Tibial nerve (tissue), 4 donors: Measurements from ENCODE around the gene WNT2B. TPM values are rescaled to one million over a fixed set of nuclear protein-coding genes. Genes with fewer than 3 reads are reported as not detected.

Experiments used
- DNase-seq, 2 donors: peaks; one replicate each; pipeline ENCODE4 v3.0.0-alpha.2; 2019; ENCODE audit warnings: low spot score in 2 of 2
- H3K27ac ChIP-seq, 4 donors: fragments of 200-600 bp; sonication (generic) in 3 of 4; one replicate each; pipeline ENCODE4 v1.5.1; 2017 to 2019; ENCODE audit warnings: mild to moderate bottlenecking in 1 of 4
- H3K27me3 ChIP-seq, 2 donors: fragments of 200-600 bp; sonication (generic) in 1 of 2; one replicate each; pipeline versions ENCODE4 v1.5.1 to v1.6.0; 2017 to 2019
- H3K36me3 ChIP-seq, 3 donors: fragments of 200-600 bp; sonication (generic); one replicate each; pipeline ENCODE4 v1.5.1; 2018 to 2019
- H3K4me1 ChIP-seq, 4 donors: fragments of 200-600 bp; sonication (generic) in 3 of 4; one replicate each; pipeline ENCODE4 v1.5.1; 2017 to 2019
- H3K4me3 ChIP-seq, 4 donors: fragments of 200-600 bp; sonication (generic) in 3 of 4; one replicate each; pipeline ENCODE4 v1.5.1; 2017 to 2019; ENCODE audit warnings: mild to moderate bottlenecking in 1 of 4, moderate library complexity in 1 of 4
- H3K9me3 ChIP-seq, 4 donors: fragments of 200-600 bp; sonication (generic) in 3 of 4; one replicate each; pipeline ENCODE4 v1.5.1; 2017 to 2019
- CTCF ChIP-seq, 5 experiments: fragments of 200-600 bp in 3 of 5; fragments of 450-650 bp in 2 of 5; sonication (generic) in 3 of 5; IDR thresholded peaks; one replicate each; pipeline ENCODE4 v1.5.1; 2016 to 2019; ENCODE audit warnings: antibody characterized with exemption in 5 of 5, mild to moderate bottlenecking in 3 of 5, moderate library complexity in 2 of 5
- EP300 ChIP-seq, 2 donors: sonication (generic); formaldehyde crosslinking; IDR thresholded peaks; one replicate each; pipeline ENCODE4 v1.6.1; 2017; ENCODE audit warnings: antibody characterized with exemption in 2 of 2, mild to moderate bottlenecking in 1 of 2
- POLR2A ChIP-seq, 2 donors: fragments of 450-650 bp; IDR thresholded peaks; one replicate each; pipeline ENCODE4 v1.6.1; 2017; ENCODE audit warnings: antibody characterized with exemption in 2 of 2, mild to moderate bottlenecking in 2 of 2, moderate library complexity in 2 of 2
- WGBS, 2 donors: methylation state at CpG; one replicate each; pipeline ENCODE4 v1.1.5; 2018; 5-methylcytosine and 5-hydroxymethylcytosine counted together
- total RNA-seq, 4 donors: library from RNA; depleted of rRNA; stranded (reverse); fragments of >200 nt; gene quantifications; one replicate each; pipeline ENCODE4 v1.1.0, GENCODE V29; 2016

WNT2B gene
- total RNA-seq, 4 donors from 2014 or later = 3.6 to 12.2 (median 9.7) TPM

DNA sequence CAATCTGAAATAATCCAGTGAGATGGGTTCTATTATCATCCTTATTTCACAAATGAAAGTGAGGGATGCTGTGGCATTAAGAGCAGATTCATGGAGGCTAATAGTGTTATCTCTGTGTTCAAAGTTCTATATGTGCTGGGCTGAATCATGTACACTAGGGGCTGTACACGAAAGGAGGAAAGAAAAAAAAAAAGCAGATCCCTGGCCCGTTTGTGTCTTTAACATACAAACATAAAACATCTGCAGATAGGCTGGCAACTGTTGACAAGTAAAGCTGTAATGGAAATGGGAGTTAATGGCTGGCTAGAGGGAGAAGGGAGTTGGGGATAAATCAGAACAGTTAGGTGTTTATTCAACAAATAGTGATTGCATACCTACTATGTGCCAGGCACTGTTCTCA lies 3.1 kb downstream of the WNT2B start:
- 39 to 49% methylated on average over 2 of the region's 2 CpGs for WGBS, 2 donors
- Histone ChIP-seq H3K27ac (no peak overlapping the region), H3K4me3 (no peak overlapping the region)

DNA sequence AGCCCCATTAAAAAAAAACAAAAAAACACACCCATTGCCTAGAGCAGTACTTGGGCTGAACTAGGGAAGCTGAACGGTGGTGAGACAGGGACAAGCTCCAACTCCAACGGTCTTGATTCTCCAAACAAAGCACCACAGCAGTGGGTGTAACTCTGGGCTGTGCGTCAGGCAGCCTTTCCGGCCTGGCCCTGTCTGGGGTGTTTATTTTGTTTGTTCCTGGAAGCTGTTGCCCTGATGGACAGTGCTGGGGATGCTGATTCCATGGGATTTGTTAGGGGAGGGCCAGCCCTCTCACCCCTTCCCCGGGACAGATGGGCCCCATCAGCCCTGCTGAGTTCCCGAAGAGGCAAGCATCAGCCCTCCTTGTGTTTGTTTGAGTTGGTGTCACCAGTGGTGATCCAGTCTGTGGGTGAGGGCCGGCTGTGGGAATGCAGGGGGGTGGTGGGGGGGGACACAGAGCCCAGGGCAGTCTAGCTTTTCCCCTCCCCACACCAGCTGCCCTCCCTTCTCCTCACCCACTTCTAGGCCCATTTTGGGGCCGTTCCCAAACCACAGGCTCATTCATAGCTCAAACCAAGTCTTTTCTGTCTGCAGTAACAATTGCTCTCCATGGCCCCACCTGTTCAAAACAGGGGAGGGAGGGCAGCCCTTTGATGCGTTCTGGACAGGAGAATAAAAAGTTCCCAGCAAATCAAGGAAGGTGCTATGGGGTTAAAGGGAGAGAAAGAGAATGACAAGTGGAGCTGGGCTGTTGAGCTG lies 4.5 kb downstream of the WNT2B start:
- DNase-seq = no peak
- no peak for TF ChIP-seq POLR2A (IDR thresholded peaks at IDR 0.05)
- no peak for TF ChIP-seq EP300 (IDR thresholded peaks at IDR 0.05)
- no peak for TF ChIP-seq CTCF (IDR thresholded peaks at IDR 0.05)
- Histone ChIP-seq H3K9me3 (no peaks in the 10 kb centered on the region), H3K4me1 (peaks cover 0 to 29% (median 3%) of the 10 kb centered on the region in 4 donors), H3K4me3 (no peak overlapping the region), H3K27me3 (peaks cover 0 to 17% of the 10 kb centered on the region in 2 donors), H3K27ac (peak overlapping the region in 2 of 4 donors; percentile 51 to 54), H3K36me3 (peaks cover 0 to 18% (median 0%) of the 10 kb centered on the region in 3 donors)
- WGBS, 2 donors = 38 to 53% methylated on average over 8 to 9 of the region's 9 CpGs

More for the DNA sequence above, 3.1 kb downstream of the WNT2B start:
- H3K9me3 ChIP-seq = no peaks in the 10 kb centered on the region
- H3K4me1 ChIP-seq = peaks cover 0 to 36% (median 10%) of the 10 kb centered on the region in 4 donors
- H3K27me3 ChIP-seq = peaks cover 0 to 30% of the 10 kb centered on the region in 2 donors
- DNase-seq = no peak
- TF ChIP-seq EP300 (IDR thresholded peaks at IDR 0.05) = no peak
- no peak for TF ChIP-seq POLR2A (IDR thresholded peaks at IDR 0.05)
- TF ChIP-seq CTCF (IDR thresholded peaks at IDR 0.05) = no peak
- H3K36me3 ChIP-seq = peaks cover 0 to 6% (median 0%) of the 10 kb centered on the region in 3 donors

- H3K9me3 ChIP-seq = no peaks in the 10 kb centered on the region
- peaks cover 0 to 17% (median 0%) of the 10 kb centered on the region in 4 donors for H3K4me1 ChIP-seq
- peaks cover 0 to 1% of the 10 kb centered on the region in 2 donors for H3K27me3 ChIP-seq
- no peak for DNase-seq
- H3K4me3 ChIP-seq = no peak overlapping the region
- WGBS, 2 donors = 95 to 97% methylated on average over 12 of the region's 12 CpGs
- H3K27ac ChIP-seq = no peak overlapping the region
- H3K36me3 ChIP-seq = peaks cover 0 to 18% (median 0%) of the 10 kb centered on the region in 3 donors
- TF ChIP-seq POLR2A (IDR thresholded peaks at IDR 0.05) = no peak
- TF ChIP-seq CTCF (IDR thresholded peaks at IDR 0.05) = no peak
- TF ChIP-seq EP300 (IDR thresholded peaks at IDR 0.05) = no peak
These were observed 6.1 kb downstream of the WNT2B start for GRCh38 chr1:112514901-112515300.

- no peaks in the 10 kb centered on the region for H3K9me3 ChIP-seq
- 59 to 66% methylated on average over 2 of the region's 2 CpGs for WGBS, 2 donors
- no peaks in the 10 kb centered on the region for H3K27me3 ChIP-seq
- TF ChIP-seq EP300 (IDR thresholded peaks at IDR 0.05) = no peak
- no peak for TF ChIP-seq POLR2A (IDR thresholded peaks at IDR 0.05)
- TF ChIP-seq CTCF (IDR thresholded peaks at IDR 0.05) = no peak
- H3K4me3 ChIP-seq = no peak overlapping the region
- no peak for DNase-seq
- H3K36me3 ChIP-seq = peaks cover 0 to 22% (median 0%) of the 10 kb centered on the region in 3 donors
- H3K4me1 ChIP-seq = peaks cover 0 to 17% (median 0%) of the 10 kb centered on the region in 4 donors
- H3K27ac ChIP-seq = no peak overlapping the region
These were observed 6.7 kb downstream of the WNT2B start for GRCh38 chr1:112515311-112516009.

- 85 to 90% methylated on average over 14 of the region's 14 CpGs for WGBS, 2 donors
- no peaks in the 10 kb centered on the region for H3K27me3 ChIP-seq
- peaks cover 0 to 24% (median 0%) of the 10 kb centered on the region in 3 donors for H3K36me3 ChIP-seq
- peaks cover 0 to 17% (median 0%) of the 10 kb centered on the region in 4 donors for H3K4me1 ChIP-seq
- no peaks in the 10 kb centered on the region for H3K9me3 ChIP-seq
- TF ChIP-seq CTCF (IDR thresholded peaks at IDR 0.05) = no peak
- TF ChIP-seq EP300 (IDR thresholded peaks at IDR 0.05) = no peak
- no peak overlapping the region for H3K27ac ChIP-seq
- no peak overlapping the region for H3K4me3 ChIP-seq
- no peak for DNase-seq
These were observed 7.4 kb downstream of the WNT2B start for GRCh38 chr1:112516141-112516540.
